ENCODE measurements around the gene GLUL. TPM values are rescaled to one million over a fixed set of nuclear protein-coding genes. Genes with fewer than 3 reads are reported as not detected.

The GLUL gene
- total RNA-seq, 1 donor from 2014 or later, result 435 TPM

GRCh38 chr1:182413486-182413885 lies 21.9 kb upstream of the GLUL start:
- H3K27me3 ChIP-seq (ENCODE audit: control insufficient read depth in 3 of 3, insufficient read depth in 3 of 3, low read length in 3 of 3), result no peaks in the 10 kb centered on the region
- no peak overlapping the region for H3K9ac ChIP-seq (ENCODE audit: low read depth in 1 of 3, low read length in 3 of 3)
- H3K9me3 ChIP-seq (ENCODE audit: control insufficient read depth in 3 of 3, low read length in 3 of 3), result no peaks in the 10 kb centered on the region
- H3K27ac ChIP-seq (ENCODE audit: low read depth, low read length), result no peak overlapping the region
- no peak overlapping the region for H3K4me3 ChIP-seq (ENCODE audit: low read length in 3 of 3)
- peaks cover 2 to 10% (median 9%) of the 10 kb centered on the region in 3 donors for H3K4me1 ChIP-seq (ENCODE audit: control insufficient read depth in 3 of 3, insufficient read depth in 3 of 3, low read length in 3 of 3)
- no peaks in the 10 kb centered on the region for H3K36me3 ChIP-seq (ENCODE audit: control insufficient read depth in 3 of 3, insufficient read depth in 3 of 3, low read length in 3 of 3)

GRCh38 chr1:182410620-182411273 lies 19.2 kb upstream of the GLUL start:
- Histone ChIP-seq H3K9me3 (ENCODE audit: control insufficient read depth in 3 of 3, low read length in 3 of 3) (no peaks in the 10 kb centered on the region), H3K4me3 (ENCODE audit: low read length in 3 of 3) (no peak overlapping the region), H3K36me3 (ENCODE audit: control insufficient read depth in 3 of 3, insufficient read depth in 3 of 3, low read length in 3 of 3) (no peaks in the 10 kb centered on the region), H3K4me1 (ENCODE audit: control insufficient read depth in 3 of 3, insufficient read depth in 3 of 3, low read length in 3 of 3) (peaks cover 2 to 10% (median 9%) of the 10 kb centered on the region in 3 donors), H3K27me3 (ENCODE audit: control insufficient read depth in 3 of 3, insufficient read depth in 3 of 3, low read length in 3 of 3) (no peaks in the 10 kb centered on the region), H3K27ac (ENCODE audit: low read depth, low read length) (no peak overlapping the region), H3K9ac (ENCODE audit: low read depth in 1 of 3, low read length in 3 of 3) (no peak overlapping the region)

GRCh38 chr1:182410138-182410537 lies 18.5 kb upstream of the GLUL start:
- no peak overlapping the region for H3K27ac ChIP-seq (ENCODE audit: low read depth, low read length)
- H3K9me3 ChIP-seq (ENCODE audit: control insufficient read depth in 3 of 3, low read length in 3 of 3), result no peaks in the 10 kb centered on the region
- H3K9ac ChIP-seq (ENCODE audit: low read depth in 1 of 3, low read length in 3 of 3), result no peak overlapping the region
- H3K36me3 ChIP-seq (ENCODE audit: control insufficient read depth in 3 of 3, insufficient read depth in 3 of 3, low read length in 3 of 3), result no peaks in the 10 kb centered on the region
- no peak overlapping the region for H3K4me3 ChIP-seq (ENCODE audit: low read length in 3 of 3)
- no peaks in the 10 kb centered on the region for H3K27me3 ChIP-seq (ENCODE audit: control insufficient read depth in 3 of 3, insufficient read depth in 3 of 3, low read length in 3 of 3)
- peaks cover 2 to 10% (median 9%) of the 10 kb centered on the region in 3 donors for H3K4me1 ChIP-seq (ENCODE audit: control insufficient read depth in 3 of 3, insufficient read depth in 3 of 3, low read length in 3 of 3)

GRCh38 chr1:182408435-182409075 lies 17.0 kb upstream of the GLUL start:
- Histone ChIP-seq H3K36me3 (ENCODE audit: control insufficient read depth in 3 of 3, insufficient read depth in 3 of 3, low read length in 3 of 3) (no peaks in the 10 kb centered on the region), H3K27me3 (ENCODE audit: control insufficient read depth in 3 of 3, insufficient read depth in 3 of 3, low read length in 3 of 3) (no peaks in the 10 kb centered on the region), H3K27ac (ENCODE audit: low read depth, low read length) (no peak overlapping the region), H3K4me3 (ENCODE audit: low read length in 3 of 3) (no peak overlapping the region), H3K4me1 (ENCODE audit: control insufficient read depth in 3 of 3, insufficient read depth in 3 of 3, low read length in 3 of 3) (peaks cover 2 to 10% (median 9%) of the 10 kb centered on the region in 3 donors), H3K9ac (ENCODE audit: low read depth in 1 of 3, low read length in 3 of 3) (no peak overlapping the region), H3K9me3 (ENCODE audit: control insufficient read depth in 3 of 3, low read length in 3 of 3) (no peaks in the 10 kb centered on the region)

GRCh38 chr1:182407724-182408123 lies 16.1 kb upstream of the GLUL start:
- H3K36me3 ChIP-seq (ENCODE audit: control insufficient read depth in 3 of 3, insufficient read depth in 3 of 3, low read length in 3 of 3), result no peaks in the 10 kb centered on the region
- no peaks in the 10 kb centered on the region for H3K27me3 ChIP-seq (ENCODE audit: control insufficient read depth in 3 of 3, insufficient read depth in 3 of 3, low read length in 3 of 3)
- no peak overlapping the region for H3K9ac ChIP-seq (ENCODE audit: low read depth in 1 of 3, low read length in 3 of 3)
- no peaks in the 10 kb centered on the region for H3K9me3 ChIP-seq (ENCODE audit: control insufficient read depth in 3 of 3, low read length in 3 of 3)
- H3K27ac ChIP-seq (ENCODE audit: low read depth, low read length), result no peak overlapping the region
- no peak overlapping the region for H3K4me3 ChIP-seq (ENCODE audit: low read length in 3 of 3)
- peaks cover 2 to 10% (median 9%) of the 10 kb centered on the region in 3 donors for H3K4me1 ChIP-seq (ENCODE audit: control insufficient read depth in 3 of 3, insufficient read depth in 3 of 3, low read length in 3 of 3)

- H3K36me3 ChIP-seq (ENCODE audit: control insufficient read depth in 3 of 3, insufficient read depth in 3 of 3, low read length in 3 of 3), result no peaks in the 10 kb centered on the region
- H3K9ac ChIP-seq (ENCODE audit: low read depth in 1 of 3, low read length in 3 of 3), result no peak overlapping the region
- no peaks in the 10 kb centered on the region for H3K9me3 ChIP-seq (ENCODE audit: control insufficient read depth in 3 of 3, low read length in 3 of 3)
- H3K4me3 ChIP-seq (ENCODE audit: low read length in 3 of 3), result no peak overlapping the region
- H3K27me3 ChIP-seq (ENCODE audit: control insufficient read depth in 3 of 3, insufficient read depth in 3 of 3, low read length in 3 of 3), result no peaks in the 10 kb centered on the region
- peaks cover 2 to 10% (median 9%) of the 10 kb centered on the region in 3 donors for H3K4me1 ChIP-seq (ENCODE audit: control insufficient read depth in 3 of 3, insufficient read depth in 3 of 3, low read length in 3 of 3)
- no peak overlapping the region for H3K27ac ChIP-seq (ENCODE audit: low read depth, low read length)
Observed at GRCh38 chr1:182406012-182406411, 14.4 kb upstream of the GLUL start.

- peaks cover 2 to 5% (median 5%) of the 10 kb centered on the region in 3 donors for H3K4me1 ChIP-seq (ENCODE audit: control insufficient read depth in 3 of 3, insufficient read depth in 3 of 3, low read length in 3 of 3)
- no peaks in the 10 kb centered on the region for H3K27me3 ChIP-seq (ENCODE audit: control insufficient read depth in 3 of 3, insufficient read depth in 3 of 3, low read length in 3 of 3)
- H3K36me3 ChIP-seq (ENCODE audit: control insufficient read depth in 3 of 3, insufficient read depth in 3 of 3, low read length in 3 of 3), result no peaks in the 10 kb centered on the region
- no peak overlapping the region for H3K27ac ChIP-seq (ENCODE audit: low read depth, low read length)
- no peak overlapping the region for H3K9ac ChIP-seq (ENCODE audit: low read depth in 1 of 3, low read length in 3 of 3)
- no peaks in the 10 kb centered on the region for H3K9me3 ChIP-seq (ENCODE audit: control insufficient read depth in 3 of 3, low read length in 3 of 3)
- H3K4me3 ChIP-seq (ENCODE audit: low read length in 3 of 3), result no peak overlapping the region
Observed at GRCh38 chr1:182405578-182405977, 14.0 kb upstream of the GLUL start.

- no peaks in the 10 kb centered on the region for H3K9me3 ChIP-seq (ENCODE audit: control insufficient read depth in 3 of 3, low read length in 3 of 3)
- H3K4me1 ChIP-seq (ENCODE audit: control insufficient read depth in 3 of 3, insufficient read depth in 3 of 3, low read length in 3 of 3), result no peaks in the 10 kb centered on the region
- H3K4me3 ChIP-seq (ENCODE audit: low read length in 3 of 3), result no peak overlapping the region
- H3K36me3 ChIP-seq (ENCODE audit: control insufficient read depth in 3 of 3, insufficient read depth in 3 of 3, low read length in 3 of 3), result no peaks in the 10 kb centered on the region
- H3K27ac ChIP-seq (ENCODE audit: low read depth, low read length), result no peak overlapping the region
- no peak overlapping the region for H3K9ac ChIP-seq (ENCODE audit: low read depth in 1 of 3, low read length in 3 of 3)
- no peaks in the 10 kb centered on the region for H3K27me3 ChIP-seq (ENCODE audit: control insufficient read depth in 3 of 3, insufficient read depth in 3 of 3, low read length in 3 of 3)
Observed at GRCh38 chr1:182404781-182405180, 13.2 kb upstream of the GLUL start.

GRCh38 chr1:182400567-182400966 lies 9.0 kb upstream of the GLUL start, which contains the start of gene TEDDM1:
TSS of gene TEDDM1 (minus strand) at chr1:182400667. CDS start at chr1:182400485, 182 bp downstream.
- H3K27ac ChIP-seq (ENCODE audit: low read depth, low read length), result no peak within 1 kb of the TSS
- no peaks in the 10 kb centered on the region for H3K9me3 ChIP-seq (ENCODE audit: control insufficient read depth in 3 of 3, low read length in 3 of 3)
- H3K4me1 ChIP-seq (ENCODE audit: control insufficient read depth in 3 of 3, insufficient read depth in 3 of 3, low read length in 3 of 3), result peaks cover 5 to 12% (median 9%) of the 10 kb centered on the region in 3 donors
- H3K36me3 ChIP-seq (ENCODE audit: control insufficient read depth in 3 of 3, insufficient read depth in 3 of 3, low read length in 3 of 3), result no peaks in the 10 kb centered on the region
- H3K27me3 ChIP-seq (ENCODE audit: control insufficient read depth in 3 of 3, insufficient read depth in 3 of 3, low read length in 3 of 3), result no peaks in the 10 kb centered on the region
- H3K4me3 ChIP-seq (ENCODE audit: low read length in 3 of 3), result no peak within 1 kb of the TSS
- no peak within 1 kb of the TSS for H3K9ac ChIP-seq (ENCODE audit: low read depth in 1 of 3, low read length in 3 of 3)

- no peak overlapping the region for H3K9ac ChIP-seq (ENCODE audit: low read depth in 1 of 3, low read length in 3 of 3)
- no peaks in the 10 kb centered on the region for H3K9me3 ChIP-seq (ENCODE audit: control insufficient read depth in 3 of 3, low read length in 3 of 3)
- no peaks in the 10 kb centered on the region for H3K27me3 ChIP-seq (ENCODE audit: control insufficient read depth in 3 of 3, insufficient read depth in 3 of 3, low read length in 3 of 3)
- H3K4me3 ChIP-seq (ENCODE audit: low read length in 3 of 3), result no peak overlapping the region
- no peak overlapping the region for H3K27ac ChIP-seq (ENCODE audit: low read depth, low read length)
- H3K4me1 ChIP-seq (ENCODE audit: control insufficient read depth in 3 of 3, insufficient read depth in 3 of 3, low read length in 3 of 3), result peaks cover 5 to 13% (median 12%) of the 10 kb centered on the region in 3 donors
- no peaks in the 10 kb centered on the region for H3K36me3 ChIP-seq (ENCODE audit: control insufficient read depth in 3 of 3, insufficient read depth in 3 of 3, low read length in 3 of 3)
Observed at GRCh38 chr1:182397653-182398393, 6.2 kb upstream of the GLUL start.

Data from skeletal muscle tissue (tissue), 4 donors.